ENCODE measurements around the gene ADIRF. TPM values are rescaled to one million over a fixed set of nuclear protein-coding genes. Genes with fewer than 3 reads are reported as not detected.
"Not testable (repeated sequence)": the region's sequence is repeated elsewhere in the genome, so short reads cannot be mapped to it uniquely, and the experiment has no call there.

Gene ADIRF
- total RNA-seq, 2 donors from 2014 or later = 143 to 269 TPM

DNA sequence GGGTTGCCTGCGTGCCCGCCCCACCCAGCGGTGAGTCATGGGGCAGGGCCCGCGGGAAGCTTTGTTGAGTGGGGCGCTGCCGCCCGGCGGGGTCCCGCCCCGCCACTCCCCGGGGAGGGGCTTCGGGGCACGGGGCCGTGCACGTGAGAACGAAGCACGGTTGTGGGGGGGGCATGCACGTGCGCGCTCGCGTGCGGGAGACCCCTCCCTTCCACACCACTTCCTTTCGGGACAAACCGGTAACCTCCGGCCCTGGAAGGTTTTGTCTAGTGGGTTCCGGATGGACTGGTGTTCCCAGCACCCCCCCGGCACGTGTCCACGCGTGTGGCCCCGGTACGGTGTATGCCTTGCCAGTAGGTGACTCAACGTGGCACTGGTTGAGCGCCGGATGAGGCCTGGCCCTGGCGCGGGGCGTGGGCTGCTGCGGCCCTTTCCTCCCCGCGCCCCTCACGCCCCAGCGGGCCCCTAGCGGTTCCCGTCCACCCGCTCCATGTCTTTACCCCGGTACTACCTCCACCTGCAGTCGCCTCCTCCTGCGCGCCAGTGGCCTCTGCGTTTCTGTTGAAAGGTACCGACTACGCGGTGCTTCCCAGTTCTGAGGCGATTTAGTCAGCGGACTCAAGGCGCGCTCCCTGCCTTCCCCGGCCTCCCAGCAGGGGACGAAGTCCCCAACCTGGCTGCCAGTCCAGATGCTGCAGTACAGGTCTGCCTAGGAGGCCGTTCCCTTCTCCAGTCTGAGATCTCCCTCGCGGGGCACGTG, 3.1 kb downstream of the ADIRF start:
- DNase-seq (peak; percentile 93), ATAC-seq (peak; percentile 84 to 87)
- intact Hi-C loops (cut with DNase I) = no loop called here

GRCh38 chr10:86972613-86973380, 4.5 kb downstream of the ADIRF start:
- intact Hi-C loops (cut with DNase I) = no loop called here
- DNase-seq = no peak
- no peak for ATAC-seq

- no peak for ATAC-seq
- intact Hi-C loops (cut with DNase I) = no loop called here
- no peak for DNase-seq
Measured at GRCh38 chr10:86974484-86974883, 6.2 kb downstream of the ADIRF start.

DNA sequence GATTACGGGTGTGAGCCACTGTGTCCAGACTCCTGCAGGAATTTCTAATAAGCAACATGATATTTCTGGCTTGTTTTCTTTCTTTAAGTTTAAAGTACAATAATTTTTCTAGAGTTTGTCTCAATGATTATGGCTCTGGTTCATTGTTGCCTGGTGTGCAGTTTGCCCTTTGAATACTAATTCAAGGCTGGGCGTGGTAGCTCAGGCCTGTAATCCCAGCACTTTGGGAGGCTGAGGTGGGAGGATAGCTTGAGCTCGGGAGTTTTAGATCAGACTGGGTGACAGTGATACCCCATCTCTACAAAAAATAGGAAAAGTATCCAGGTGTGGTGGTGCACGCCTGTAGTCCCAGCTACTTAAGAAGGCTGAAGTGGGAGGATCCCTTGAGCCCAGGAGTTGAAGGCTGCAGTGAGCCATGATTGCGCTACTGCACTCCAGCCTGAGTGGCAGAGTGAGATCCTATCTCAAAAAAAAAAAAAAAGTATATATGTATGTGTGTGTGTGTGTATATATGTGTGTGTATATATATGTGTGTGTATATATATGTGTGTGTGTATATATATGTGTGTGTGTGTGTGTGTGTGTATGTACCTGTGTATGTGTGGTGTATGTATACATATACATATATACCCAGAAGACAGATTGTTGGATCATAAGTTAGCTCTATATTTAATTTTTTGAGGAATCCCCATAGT, 8.2 kb downstream of the ADIRF start:
- intact Hi-C loops (cut with DNase I) = no loop called here

DNA sequence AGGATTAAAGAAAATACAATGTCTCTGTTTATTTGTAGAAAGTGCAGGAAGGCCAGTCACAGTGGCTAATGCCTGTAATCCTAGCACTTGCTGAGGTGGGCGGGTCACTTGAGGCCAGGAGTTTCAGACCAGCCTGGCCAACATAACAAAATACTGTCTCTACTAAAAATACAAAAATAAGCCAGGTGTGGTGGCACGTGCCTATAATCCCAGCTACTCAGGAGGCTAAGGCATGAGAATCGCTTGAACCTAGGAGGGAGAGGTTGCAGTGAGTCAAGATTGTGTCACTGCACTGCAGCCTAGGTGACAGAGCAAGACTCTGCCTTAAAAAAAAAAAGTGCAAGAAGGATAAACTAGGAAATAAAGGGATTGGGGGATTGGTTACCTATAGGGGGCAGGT, 10.2 kb downstream of the ADIRF start:
- DNase-seq; ATAC-seq; intact Hi-C loops (cut with DNase I): not testable (repeated sequence)

More for the DNA sequence above, 8.2 kb downstream of the ADIRF start:
- no peak for ATAC-seq
- no peak for DNase-seq

DNA sequence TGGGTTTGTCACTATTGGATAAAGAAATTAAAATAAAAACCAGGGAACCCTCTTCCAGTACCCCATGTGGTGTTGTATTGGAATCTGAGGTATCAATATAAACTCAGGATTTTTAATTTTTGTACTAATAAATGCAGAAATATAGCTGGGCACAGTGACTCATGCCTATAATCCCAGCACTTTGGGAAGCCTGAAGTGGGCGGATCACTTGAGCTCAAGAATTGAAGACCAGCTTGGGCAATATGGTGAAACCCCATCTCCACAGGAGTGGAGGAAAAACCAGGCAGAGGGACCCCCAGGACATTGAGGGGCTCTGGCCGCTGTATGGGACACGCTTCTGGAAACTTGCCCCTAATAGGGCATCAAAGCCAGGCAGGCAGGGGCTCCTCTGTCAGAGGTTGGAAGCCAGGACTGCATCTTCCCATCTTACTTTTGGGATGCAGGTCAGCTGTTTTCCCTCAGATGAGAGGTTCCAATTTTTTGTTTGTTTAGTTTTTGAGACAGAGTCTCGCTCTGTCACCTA, 11.1 kb downstream of the ADIRF start:
- DNase-seq (no peak), ATAC-seq (peak in 1 of 2 donors; percentile 37)
- intact Hi-C loops (cut with DNase I) = no loop called here

DNA sequence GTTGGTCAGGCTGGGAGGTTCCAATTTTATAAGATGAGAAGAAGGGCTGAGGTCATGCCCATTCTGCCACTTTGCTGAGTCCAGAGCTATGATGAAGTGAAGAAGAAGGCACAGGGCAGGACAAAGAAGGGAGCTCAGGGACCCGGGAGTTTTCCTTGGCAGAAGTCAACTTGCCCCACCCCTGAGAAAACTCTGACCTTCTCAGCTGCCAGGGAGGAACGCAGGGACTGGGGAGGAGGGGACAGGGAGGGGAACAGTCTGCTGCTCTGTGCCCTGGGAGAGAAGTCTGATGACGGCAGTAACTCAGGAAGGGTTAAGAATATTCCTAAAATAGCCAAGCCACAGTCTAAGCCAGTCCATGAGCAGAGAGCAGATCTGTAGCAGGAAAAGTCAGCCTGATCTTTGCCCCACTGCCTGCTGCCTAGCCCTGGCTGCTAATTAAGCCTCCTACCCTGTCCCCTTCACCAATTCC, 11.7 kb downstream of the ADIRF start:
- ATAC-seq = peak; percentile 87 to 90
- intact Hi-C loops (cut with DNase I) = no loop called here
- DNase-seq = peak; percentile 72

DNA sequence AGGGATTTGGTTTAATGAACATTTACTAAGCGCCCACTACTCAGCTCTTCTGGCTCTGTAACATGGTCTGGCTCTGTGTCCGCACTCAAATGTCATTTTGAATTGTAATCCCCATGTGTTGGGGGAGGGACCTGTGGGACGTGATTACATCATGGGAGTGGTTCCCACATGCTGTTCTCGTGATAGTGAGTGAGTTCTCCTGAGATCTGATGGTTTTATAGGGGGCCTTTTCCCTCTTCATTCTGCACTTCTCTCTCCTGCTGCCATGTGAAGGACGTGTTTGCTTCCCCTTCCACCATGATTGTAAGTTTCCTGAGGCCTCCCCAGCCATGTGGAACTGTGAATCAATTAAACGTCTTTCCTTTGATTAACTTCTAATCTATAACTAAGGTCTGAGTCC, 12.7 kb downstream of the ADIRF start:
- peak; percentile 25 for ATAC-seq
- intact Hi-C loops (cut with DNase I); DNase-seq: not testable (repeated sequence)

DNA sequence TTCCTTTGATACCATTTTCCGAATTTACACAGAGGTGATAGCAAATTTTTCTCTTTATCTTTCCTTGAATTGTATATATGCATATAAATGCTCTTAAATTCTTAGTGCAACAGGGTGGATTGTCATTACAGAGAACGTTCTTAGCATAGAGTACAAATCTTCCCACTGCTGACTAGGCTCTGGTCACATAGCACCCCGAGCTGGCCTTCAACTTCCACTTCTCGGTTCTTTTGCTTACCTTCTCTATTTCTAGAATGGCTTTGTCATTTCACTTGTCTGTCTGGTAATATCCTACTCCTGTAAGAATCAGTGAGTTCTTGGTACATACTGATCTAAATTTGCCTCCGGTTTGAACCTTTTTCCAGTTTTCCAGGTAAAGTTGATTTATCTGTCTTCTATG, 13.4 kb downstream of the ADIRF start:
- ATAC-seq (no peak), DNase-seq (no peak)
- intact Hi-C loops (cut with DNase I) = no loop called here

DNA sequence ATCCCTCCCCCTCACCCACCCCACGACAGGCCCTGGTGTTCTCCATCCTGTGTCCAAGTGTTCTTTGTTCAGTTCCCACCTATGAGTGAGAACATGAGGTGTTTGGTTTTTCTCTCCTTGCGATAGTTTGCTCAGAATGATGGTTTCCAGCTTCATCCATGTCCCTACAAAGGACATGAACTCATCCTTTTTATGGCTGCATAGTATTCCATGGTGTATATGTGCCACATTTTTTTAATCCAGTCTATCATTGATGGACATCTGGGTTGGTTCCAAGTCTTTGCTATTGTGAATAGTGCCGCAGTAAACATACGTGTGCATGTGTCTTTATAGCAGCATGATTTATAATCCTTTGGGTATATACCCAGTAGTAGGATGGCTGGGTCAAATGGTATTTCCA, 16.2 kb downstream of the ADIRF start:
- ATAC-seq; DNase-seq; intact Hi-C loops (cut with DNase I): not testable (repeated sequence)

- intact Hi-C loops (cut with DNase I) = no loop called here
- ATAC-seq (no peak), DNase-seq (no peak)
Measured at GRCh38 chr10:86988520-86988919, 20.2 kb downstream of the ADIRF start.

GRCh38 chr10:86991362-86991761, 23.1 kb downstream of the ADIRF start:
- ATAC-seq; intact Hi-C loops (cut with DNase I); DNase-seq: not testable (repeated sequence)

- ATAC-seq (no peak), DNase-seq (no peak)
- intact Hi-C loops (cut with DNase I) = no loop called here
Measured at GRCh38 chr10:86992456-86992855, 24.2 kb downstream of the ADIRF start.

DNA sequence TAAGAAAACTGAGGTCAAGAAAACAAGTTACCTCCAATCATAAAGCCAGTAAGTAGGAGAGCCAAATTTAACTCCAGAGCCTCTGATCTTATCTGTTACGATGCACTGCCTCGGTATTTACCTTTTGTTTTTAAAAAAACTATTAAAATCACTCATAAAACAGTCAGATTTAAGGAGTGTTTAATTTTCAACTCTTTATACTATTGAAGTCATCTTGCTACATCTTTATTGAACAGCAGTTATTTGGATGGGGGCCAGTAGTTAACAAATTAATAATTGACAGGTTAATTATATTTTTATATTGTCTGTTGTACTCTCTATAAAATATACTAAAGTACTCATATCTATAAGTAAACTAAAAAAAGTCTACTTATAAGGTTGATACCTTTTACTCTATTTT, 24.6 kb downstream of the ADIRF start:
- DNase-seq (no peak), ATAC-seq (no peak)
- intact Hi-C loops (cut with DNase I) = no loop called here

DNA sequence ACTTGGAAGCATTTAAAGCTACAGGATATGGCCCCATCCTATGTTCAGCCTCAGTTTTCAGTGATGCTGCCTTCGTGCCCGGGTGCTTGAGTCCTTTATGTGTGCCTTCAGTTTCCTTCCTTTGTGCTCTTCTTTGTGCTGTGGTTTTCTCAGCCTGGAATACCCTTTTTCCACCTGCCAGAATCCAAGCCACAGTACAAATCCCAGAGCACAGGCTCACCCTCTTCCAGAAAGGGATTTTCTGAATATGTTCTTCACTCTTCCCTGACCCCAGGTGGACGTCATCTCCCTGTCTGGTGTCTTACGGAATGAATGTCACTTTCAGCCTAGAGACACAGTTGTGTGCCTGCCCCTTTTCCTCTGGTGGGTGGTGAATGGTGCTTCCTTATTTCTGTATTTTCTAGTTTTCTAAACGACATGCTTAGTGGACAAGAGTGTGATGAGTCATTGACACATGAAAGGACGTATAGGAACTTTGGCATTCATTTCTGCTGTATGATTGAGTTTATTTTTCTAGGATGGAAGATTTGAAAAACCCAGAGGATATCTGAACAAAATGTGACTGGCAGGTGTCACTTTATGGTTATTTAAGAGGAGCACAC, 31.6 kb downstream of the ADIRF start:
- intact Hi-C loops (cut with DNase I); ATAC-seq; DNase-seq: not testable (repeated sequence)

DNA sequence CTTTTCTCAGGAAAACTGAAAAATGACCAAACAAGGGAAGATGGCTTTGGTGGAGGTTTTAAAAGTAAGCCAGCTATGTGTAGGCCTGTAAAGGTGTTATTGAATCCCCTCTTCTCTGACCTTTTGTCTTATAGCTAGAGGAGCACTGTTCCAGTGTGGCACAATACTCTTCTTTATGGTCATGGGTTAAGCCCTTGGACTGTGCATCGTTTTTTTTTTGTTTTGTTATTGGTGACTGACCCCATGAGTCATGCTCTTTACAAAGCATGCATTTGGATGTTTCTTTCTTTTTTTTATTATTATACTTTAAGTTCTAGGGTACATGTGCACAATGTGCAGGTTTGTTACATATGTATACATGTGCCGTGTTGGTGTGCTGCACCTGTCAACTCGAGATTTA, 32.2 kb downstream of the ADIRF start:
- ATAC-seq (no peak), DNase-seq (no peak)
- intact Hi-C loops (cut with DNase I) = no loop called here

DNA sequence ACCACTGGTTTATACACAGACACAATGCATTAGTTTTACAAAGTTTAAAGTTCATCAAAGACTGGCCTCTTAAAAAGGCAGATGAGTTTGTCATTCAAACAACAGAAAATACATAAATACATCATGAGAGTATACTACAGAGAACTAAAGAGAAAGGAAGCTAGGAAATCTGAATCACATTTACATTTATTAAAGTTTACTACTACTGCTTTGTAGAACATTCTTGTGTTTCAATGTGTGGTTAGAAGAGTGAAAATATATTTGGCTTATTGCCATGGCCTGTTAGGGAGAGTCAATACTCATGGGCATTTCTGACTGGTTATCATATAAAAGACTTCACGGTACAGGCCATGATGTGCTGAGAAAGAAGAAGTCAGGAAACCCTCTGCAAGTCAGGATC, 38.8 kb downstream of the ADIRF start:
- DNase-seq; intact Hi-C loops (cut with DNase I); ATAC-seq: not testable (repeated sequence)

DNA sequence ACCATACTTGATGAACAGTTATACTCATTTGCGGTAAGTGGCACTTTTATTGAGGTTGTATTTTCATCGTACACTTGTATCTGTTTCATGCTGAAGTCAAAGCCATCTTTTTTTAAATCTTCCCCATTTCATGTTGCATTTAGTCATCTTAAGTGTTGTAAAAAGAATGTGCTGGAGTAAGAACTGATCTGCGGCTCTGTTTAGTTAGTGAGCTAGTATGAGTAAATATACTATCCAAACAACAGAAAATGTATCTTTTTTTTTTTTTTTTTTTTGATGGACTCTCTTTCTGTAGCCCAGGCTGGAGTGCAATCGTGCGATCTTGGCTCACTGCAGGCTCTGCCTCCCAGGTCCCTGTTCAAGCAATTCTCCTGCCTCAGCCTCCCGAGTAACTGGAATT, 39.4 kb downstream of the ADIRF start:
- DNase-seq; intact Hi-C loops (cut with DNase I); ATAC-seq: not testable (repeated sequence)

DNA sequence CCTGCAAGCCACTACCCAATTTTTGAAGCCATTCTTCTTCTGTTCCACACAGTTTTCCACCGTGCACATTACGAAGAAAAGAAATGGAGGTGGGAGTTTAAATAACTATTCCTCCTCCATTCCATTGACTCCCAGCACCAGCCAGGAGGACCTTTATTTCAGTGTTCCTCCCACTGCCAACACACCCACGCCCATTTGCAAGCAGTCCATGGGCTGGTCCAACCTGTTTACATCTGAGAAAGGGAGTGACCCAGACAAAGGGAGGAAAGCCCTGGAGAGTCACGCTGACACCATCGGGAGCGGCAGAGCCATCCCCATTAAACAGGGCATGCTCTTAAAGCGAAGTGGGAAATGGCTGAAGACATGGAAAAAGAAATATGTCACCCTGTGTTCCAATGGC, 40.0 kb downstream of the ADIRF start:
- ATAC-seq; intact Hi-C loops (cut with DNase I); DNase-seq: not testable (repeated sequence)
